Measurements from ENCODE around the gene AASS. TPM values are rescaled to one million over a fixed set of nuclear protein-coding genes. Genes with fewer than 3 reads are reported as not detected.

The AASS gene
- total RNA-seq, 2 experiments from 2014 or later: not detected

DNA sequence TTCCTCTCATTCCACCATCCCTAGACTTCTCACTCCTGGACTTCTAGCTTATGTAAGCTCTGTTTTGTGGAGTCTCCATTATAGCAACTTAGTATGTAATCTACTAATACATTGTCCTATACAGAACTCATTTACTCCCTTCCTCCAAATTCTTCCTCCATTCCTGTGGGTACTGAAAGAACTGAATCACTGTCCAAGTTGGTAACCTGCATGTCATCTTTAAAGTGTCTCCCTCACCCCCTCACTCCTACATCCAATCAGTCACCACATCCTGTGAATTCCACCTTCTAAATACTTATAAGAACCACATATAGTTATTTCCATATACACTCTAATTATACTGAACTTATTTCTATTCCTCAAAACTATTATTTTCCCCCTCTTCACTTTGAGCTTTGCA, 20.3 kb downstream of the AASS start:
- H3K4me1 ChIP-seq (ENCODE audit: insufficient read depth, low read length, poor library complexity, severe bottlenecking): no peaks in the 10 kb centered on the region
- no peak overlapping the region for H2AFZ ChIP-seq (ENCODE audit: low read length)
- H3K27ac ChIP-seq (ENCODE audit: low read depth, low read length, poor library complexity, severe bottlenecking): no peak overlapping the region
- POLR2A ChIA-PET: no interaction called here
- intact Hi-C loops (cut with micrococcal nuclease; ENCODE audit: unreplicated experiment): no loop called here
- no peaks in the 10 kb centered on the region for H4K20me1 ChIP-seq (ENCODE audit: insufficient read depth, low read length)
- no peak for DNase-seq (ENCODE audit: low spot score)
- BruUV-seq (replicated peaks): no TSS peak
- no peaks in the 10 kb centered on the region for H3K9me3 ChIP-seq (ENCODE audit: low read length)
- no peaks in the 10 kb centered on the region for H3K79me2 ChIP-seq (ENCODE audit: insufficient read depth, low read depth, low read length)
- H3K4me3 ChIP-seq (ENCODE audit: low read depth, low read length, poor library complexity, severe bottlenecking): no peak overlapping the region
- H3K36me3 ChIP-seq (ENCODE audit: insufficient read depth, low read length): no peaks in the 10 kb centered on the region
- CTCF ChIA-PET (ENCODE audit: unreplicated experiment): no interaction called here
- no peak for TF ChIP-seq EZH2phosphoT487 (IDR thresholded peaks at IDR 0.05; ENCODE audit: borderline replicate concordance, low read depth, low read length)
- TF ChIP-seq, protein P1, sequence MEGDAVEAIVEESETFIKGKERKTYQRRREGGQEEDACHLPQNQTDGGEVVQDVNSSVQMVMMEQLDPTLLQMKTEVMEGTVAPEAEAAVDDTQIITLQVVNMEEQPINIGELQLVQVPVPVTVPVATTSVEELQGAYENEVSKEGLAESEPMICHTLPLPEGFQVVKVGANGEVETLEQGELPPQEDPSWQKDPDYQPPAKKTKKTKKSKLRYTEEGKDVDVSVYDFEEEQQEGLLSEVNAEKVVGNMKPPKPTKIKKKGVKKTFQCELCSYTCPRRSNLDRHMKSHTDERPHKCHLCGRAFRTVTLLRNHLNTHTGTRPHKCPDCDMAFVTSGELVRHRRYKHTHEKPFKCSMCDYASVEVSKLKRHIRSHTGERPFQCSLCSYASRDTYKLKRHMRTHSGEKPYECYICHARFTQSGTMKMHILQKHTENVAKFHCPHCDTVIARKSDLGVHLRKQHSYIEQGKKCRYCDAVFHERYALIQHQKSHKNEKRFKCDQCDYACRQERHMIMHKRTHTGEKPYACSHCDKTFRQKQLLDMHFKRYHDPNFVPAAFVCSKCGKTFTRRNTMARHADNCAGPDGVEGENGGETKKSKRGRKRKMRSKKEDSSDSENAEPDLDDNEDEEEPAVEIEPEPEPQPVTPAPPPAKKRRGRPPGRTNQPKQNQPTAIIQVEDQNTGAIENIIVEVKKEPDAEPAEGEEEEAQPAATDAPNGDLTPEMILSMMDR (conservative IDR thresholded peaks at IDR 0.05; ENCODE audit: low read length): no peak
- H3K9me2 ChIP-seq (ENCODE audit: insufficient read depth, low read length): no peaks in the 10 kb centered on the region
- no peak overlapping the region for H3K4me2 ChIP-seq (ENCODE audit: low read length)

DNA sequence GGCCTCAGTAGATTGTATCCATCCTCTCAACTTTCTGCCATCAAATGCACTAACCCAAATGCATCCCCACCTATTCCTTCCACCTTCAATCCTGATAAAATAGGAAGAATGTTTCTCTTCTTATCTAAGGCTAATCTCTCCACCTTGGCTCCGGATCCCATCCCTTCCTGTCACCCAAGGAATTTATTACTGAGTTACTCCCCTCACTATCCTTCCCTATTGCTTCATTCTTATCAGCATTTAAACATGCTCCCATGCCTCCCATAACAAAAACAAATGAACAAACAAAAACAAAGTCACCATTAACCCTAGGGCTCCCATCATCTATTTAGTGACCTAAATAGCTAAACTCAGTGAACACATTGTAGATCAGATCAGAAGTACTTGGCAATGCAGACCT, 25.3 kb downstream of the AASS start:
- CTCF ChIA-PET (ENCODE audit: unreplicated experiment): no interaction called here
- POLR2A ChIA-PET: interaction anchor here (0.8 kb wide), 1 partner anchor 25 kb away, joined by 3 read pairs; the partner anchor contains the start of gene AASS
- intact Hi-C loops (cut with micrococcal nuclease; ENCODE audit: unreplicated experiment): no loop called here
- H2AFZ ChIP-seq (ENCODE audit: low read length): no peak overlapping the region
- no TSS peak for BruUV-seq (replicated peaks)
- TF ChIP-seq EZH2phosphoT487 (IDR thresholded peaks at IDR 0.05; ENCODE audit: borderline replicate concordance, low read depth, low read length): no peak
- TF ChIP-seq, protein P1 (conservative IDR thresholded peaks at IDR 0.05; ENCODE audit: low read length): no peak
- H3K36me3 ChIP-seq (ENCODE audit: insufficient read depth, low read length): no peaks in the 10 kb centered on the region
- no peak for DNase-seq (ENCODE audit: low spot score)
- no peaks in the 10 kb centered on the region for H3K9me3 ChIP-seq (ENCODE audit: low read length)
- H3K4me1 ChIP-seq (ENCODE audit: insufficient read depth, low read length, poor library complexity, severe bottlenecking): no peaks in the 10 kb centered on the region
- no peak overlapping the region for H3K4me2 ChIP-seq (ENCODE audit: low read length)
- H3K79me2 ChIP-seq (ENCODE audit: insufficient read depth, low read depth, low read length): no peaks in the 10 kb centered on the region
- no peaks in the 10 kb centered on the region for H3K9me2 ChIP-seq (ENCODE audit: insufficient read depth, low read length)
- H3K27ac ChIP-seq (ENCODE audit: low read depth, low read length, poor library complexity, severe bottlenecking): no peak overlapping the region
- no peak overlapping the region for H3K4me3 ChIP-seq (ENCODE audit: low read depth, low read length, poor library complexity, severe bottlenecking)
- no peaks in the 10 kb centered on the region for H4K20me1 ChIP-seq (ENCODE audit: insufficient read depth, low read length)

DNA sequence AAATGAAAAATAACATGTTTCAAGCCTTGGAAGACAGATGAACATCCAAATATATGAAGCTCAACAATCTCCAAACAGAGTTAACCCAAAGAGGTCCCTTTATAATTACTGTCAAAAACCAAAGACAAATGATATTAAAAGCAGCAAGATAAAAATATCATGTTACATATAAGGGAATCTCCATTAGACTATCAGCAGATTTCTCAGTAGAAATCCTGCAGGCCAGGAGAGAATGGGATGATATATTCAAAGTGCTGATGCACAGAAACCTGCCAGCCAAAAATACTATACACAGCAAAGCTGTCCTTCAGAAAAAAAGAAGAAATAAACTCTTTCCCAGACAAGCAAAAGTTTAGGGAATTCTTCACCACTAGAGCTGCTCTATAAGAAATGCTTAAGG, 41.0 kb downstream of the AASS start:
- DNase-seq (ENCODE audit: low spot score): no peak
- ChIA-PET CTCF (ENCODE audit: unreplicated experiment) (no interaction called here), POLR2A (no interaction called here)
- TF ChIP-seq, protein P1 (conservative IDR thresholded peaks at IDR 0.05; ENCODE audit: low read length): no peak
- no peak overlapping the region for H3K4me2 ChIP-seq (ENCODE audit: low read length)
- H3K4me1 ChIP-seq (ENCODE audit: insufficient read depth, low read length, poor library complexity, severe bottlenecking): no peaks in the 10 kb centered on the region
- H3K79me2 ChIP-seq (ENCODE audit: insufficient read depth, low read depth, low read length): no peaks in the 10 kb centered on the region
- H4K20me1 ChIP-seq (ENCODE audit: insufficient read depth, low read length): no peaks in the 10 kb centered on the region
- no peaks in the 10 kb centered on the region for H3K36me3 ChIP-seq (ENCODE audit: insufficient read depth, low read length)
- intact Hi-C loops (cut with micrococcal nuclease; ENCODE audit: unreplicated experiment): no loop called here
- H3K9me2 ChIP-seq (ENCODE audit: insufficient read depth, low read length): no peaks in the 10 kb centered on the region
- no peak overlapping the region for H2AFZ ChIP-seq (ENCODE audit: low read length)
- H3K27ac ChIP-seq (ENCODE audit: low read depth, low read length, poor library complexity, severe bottlenecking): no peak overlapping the region
- no peak overlapping the region for H3K4me3 ChIP-seq (ENCODE audit: low read depth, low read length, poor library complexity, severe bottlenecking)
- no TSS peak for BruUV-seq (replicated peaks)
- no peaks in the 10 kb centered on the region for H3K9me3 ChIP-seq (ENCODE audit: low read length)
